SH-SY5Y (cell line): Measurements from ENCODE around the gene MZT2B.

Experiments used
- GATA2 ChIP-seq: IDR thresholded peaks from 2 replicates; pipeline ENCODE4 v1.6.1; 2011; ENCODE audit warnings: mild to moderate bottlenecking, low read depth, low read length
- GATA3 ChIP-seq: IDR thresholded peaks from 2 replicates; pipeline ENCODE4 v1.6.1; 2011; ENCODE audit warnings: low read depth, mild to moderate bottlenecking, low read length, moderate library complexity

- TF ChIP-seq GATA2 = no peak
- TF ChIP-seq GATA3 = no peak
These were observed 16.6 kb upstream of the MZT2B start for GRCh38 chr2:130165293-130166016.
